NCI-H226 (cell line): ENCODE results near the gene OTUD4.
A peak's percentile ranks its signal among the peaks of the same experiment; 100 is the strongest.
"Not testable (repeated sequence)": the region's sequence is repeated elsewhere in the genome, so short reads cannot be mapped to it uniquely, and the experiment has no call there.

Experiments
- DNase-seq: peaks from one replicate; pipeline ENCODE4 v3.0.0-alpha.2; 2015

Gene OTUD4

DNA sequence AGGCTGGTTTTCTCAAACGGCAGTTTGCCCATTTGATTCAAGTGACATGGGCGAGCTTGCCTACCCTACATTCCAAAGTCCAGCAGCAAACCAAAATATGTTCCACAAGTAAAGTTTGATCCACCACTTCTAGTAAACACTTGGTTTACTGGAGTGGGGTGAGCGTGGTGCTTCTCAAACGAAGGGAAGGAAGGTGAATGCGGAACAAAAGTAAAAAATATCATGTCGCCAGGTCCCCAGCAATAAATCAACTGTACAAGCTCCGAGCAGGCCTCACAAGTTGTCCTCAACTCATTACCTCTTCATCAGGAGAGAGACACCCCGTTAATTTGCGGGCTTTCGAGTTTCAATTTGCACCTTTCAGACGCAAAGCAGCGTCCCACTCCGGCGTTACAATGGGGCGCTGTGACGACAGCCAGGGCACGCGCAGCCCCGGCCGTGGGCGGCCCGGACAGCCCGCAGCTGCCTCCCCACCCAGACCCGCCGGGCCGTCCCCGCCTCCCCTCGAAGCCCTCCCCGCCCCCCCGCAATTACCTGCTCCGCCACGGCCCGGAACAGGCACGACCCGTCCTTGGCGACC is 1.0 kb downstream of the OTUD4 start:
- peak; percentile 41 for DNase-seq

DNA sequence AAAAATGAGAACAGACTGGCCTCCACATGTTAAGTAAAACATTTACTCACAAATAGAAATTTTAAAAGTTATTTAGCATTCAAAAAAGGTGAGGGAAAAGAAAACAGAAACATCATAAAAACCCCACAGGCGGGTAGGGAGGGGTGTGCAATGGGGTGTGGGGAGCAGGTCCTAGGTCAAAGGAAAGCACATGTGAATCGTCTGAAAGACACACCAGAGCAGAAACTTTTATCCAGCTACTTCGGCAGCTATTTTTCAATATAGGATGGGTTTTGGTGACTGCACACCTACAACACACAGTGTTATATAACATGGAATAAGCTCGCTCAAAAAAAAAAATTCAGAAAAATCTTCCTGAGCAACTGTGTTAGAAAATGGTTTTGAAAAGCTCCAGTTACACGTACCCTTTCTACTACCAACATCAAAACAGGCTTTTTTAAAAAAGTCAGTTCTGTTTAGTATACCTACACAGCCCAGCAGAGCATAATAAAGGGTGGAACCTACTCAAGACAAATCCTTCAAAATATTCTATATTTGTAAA is 1.6 kb downstream of the OTUD4 start:
- DNase-seq: no peak

DNA sequence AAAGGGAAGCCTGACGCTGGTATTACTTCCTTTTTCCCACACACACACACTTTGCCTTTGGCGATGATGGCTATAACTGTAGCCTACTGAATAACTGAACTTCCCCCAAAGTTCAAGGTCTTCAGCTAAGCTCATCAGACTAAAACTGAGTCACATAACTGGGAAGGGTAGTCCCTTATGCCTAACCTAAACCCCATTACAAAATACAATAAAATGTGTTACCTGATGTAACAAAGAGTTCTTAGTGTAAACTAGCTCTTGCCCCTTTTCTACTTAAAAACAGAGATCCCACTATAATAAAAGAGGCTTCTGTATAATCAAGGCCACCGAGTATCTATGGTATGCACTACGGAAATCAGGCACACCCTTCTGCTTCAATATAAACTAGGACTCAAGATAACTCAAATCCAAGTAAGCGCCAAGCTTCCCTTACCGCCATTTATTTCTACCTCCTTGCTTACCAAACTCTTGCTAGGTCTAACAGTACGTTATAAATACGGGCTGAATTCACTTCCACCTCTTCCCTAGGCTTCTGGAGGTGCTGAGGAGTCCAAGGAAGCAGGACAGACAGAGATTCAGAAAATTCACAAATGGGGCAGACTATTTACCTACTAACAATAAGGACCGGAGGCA is 2.4 kb downstream of the OTUD4 start:
- peak; percentile 18 for DNase-seq

DNA sequence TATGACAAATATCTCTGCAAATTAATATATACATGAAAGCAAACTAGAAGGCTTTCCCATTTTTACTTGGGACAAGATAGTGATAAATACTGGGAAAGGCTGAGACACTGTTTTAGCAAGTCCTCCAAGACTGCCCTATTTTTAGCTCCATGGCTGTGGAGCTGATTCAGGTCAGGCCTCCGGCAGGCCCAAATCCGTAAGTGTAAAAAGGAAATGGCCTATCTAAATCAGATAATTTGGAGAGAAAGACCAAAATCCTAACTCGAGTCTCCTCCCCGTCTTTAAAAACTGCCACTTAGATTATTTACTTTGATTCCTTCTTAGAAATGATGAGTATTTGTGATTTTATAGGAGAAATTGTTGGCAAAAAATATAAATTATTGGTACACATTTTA is 2.9 kb downstream of the OTUD4 start:
- DNase-seq: no peak

DNA sequence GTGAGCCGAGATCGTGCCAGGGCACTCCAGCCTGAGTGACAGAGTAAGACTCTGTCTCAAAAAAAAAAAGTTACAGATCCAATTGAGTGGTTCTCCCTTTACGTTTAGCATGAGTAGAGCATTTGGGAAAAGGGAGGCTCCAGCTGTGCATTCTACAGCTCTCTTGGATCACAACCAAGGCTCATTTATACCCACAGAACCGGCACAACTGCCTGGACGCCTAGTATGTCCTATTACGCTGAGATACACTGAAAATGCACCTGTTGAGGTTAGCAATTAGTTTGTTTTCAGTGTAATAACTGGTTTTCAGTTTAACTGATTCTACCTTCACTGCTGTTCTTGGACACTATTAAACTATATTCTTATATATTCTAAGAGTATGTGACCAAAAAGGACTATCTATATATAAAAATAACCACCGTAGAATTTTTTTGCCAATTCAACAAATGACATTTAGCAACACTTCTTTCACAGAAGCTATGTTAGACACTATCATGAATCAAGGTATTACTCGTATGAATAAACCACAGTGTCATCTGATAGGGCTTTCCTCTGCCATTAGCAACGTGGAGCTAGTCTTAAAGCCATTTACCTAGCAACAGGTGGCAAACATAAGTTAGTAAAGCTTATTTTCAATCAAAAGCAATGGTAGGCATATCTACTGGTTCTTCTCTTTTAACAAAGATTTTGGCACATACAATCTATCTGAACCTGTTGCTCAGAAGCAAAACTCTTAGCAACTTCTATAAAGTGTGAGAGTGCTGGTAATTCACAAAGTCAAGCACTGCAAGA is 3.6 kb downstream of the OTUD4 start:
- DNase-seq: no peak

DNA sequence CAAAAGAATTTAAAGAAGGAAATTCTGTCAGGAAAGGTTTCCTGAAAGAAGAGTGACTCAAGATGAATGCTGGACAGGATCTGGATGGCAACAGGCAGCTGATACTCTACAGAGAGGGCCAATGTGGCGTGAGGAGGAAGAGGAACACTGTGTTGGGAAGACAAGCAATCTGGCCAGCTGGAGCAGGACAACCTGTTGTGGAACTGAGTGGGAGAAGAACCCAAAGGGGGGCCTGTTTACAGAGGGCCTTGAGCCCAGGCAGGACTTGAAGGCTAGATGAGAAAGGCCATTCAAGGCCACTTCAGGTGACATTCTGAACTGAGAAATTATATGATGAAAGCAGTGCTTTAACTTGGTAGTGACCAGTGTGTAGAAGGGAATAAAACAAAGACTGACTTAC is 8.5 kb downstream of the OTUD4 start:
- no peak for DNase-seq

DNA sequence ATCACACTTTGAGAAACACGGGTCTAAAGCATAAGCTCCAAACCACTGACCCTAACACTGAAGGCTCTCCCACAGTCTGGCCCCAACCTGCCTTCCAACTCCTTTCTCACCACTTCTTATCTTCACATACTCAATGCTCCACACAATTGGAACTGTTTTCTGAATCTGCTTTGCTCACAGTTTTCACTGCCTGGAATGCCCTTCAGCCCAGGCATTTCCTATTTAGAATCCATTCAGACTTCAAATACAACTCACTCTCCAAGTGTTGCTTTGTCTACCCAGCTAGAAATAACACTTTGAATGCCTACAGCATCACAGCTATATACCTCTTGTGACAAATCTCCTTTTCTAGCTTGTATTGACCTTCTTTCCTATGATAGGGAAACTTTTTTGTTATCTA is 10.2 kb downstream of the OTUD4 start:
- no peak for DNase-seq

DNA sequence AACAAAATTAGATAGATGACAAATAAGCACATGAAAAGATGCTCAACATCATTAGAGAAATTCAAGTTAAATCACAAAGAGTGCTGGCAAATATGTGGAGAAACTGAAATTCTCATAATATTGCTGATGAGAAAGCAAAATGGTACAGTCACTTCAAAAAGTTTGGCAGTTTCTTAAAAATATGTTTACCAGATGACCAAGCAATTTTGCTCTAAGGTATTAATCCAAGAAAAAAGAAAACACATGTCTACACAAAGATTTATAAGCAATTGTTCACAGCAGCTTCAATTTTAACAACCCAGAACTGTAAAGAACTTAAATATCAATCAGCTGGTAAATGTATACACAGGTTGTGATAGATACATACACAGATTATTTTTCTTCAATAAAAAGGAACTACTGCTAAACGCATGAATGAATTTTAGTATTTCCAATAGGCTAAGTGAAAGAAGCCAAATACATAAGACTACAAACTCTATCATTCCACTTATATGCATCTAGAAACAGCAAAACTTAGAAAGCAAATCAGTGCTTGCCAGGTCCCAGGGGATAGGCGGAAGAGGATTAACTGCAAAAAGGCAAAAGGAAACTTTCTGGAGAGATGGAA is 11.7 kb downstream of the OTUD4 start:
- no peak for DNase-seq

DNA sequence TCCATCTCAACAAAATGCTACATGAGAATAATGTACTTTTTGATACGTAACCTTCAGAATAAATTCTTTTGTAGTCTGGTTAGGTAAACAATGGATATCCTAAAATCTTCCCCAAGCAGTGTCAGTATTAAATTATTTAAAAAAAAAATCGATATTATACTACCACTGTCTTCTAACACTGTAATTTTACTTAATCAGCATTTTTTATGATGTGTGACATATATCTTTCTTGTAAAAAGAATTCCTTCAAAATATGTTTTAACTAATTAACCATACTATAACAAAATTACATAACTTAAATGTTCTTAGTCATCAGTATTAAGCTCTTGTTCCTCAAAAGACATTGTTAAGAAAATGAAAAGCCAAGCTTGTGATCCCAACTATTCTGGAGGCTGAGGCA is 12.5 kb downstream of the OTUD4 start:
- DNase-seq: no peak

DNA sequence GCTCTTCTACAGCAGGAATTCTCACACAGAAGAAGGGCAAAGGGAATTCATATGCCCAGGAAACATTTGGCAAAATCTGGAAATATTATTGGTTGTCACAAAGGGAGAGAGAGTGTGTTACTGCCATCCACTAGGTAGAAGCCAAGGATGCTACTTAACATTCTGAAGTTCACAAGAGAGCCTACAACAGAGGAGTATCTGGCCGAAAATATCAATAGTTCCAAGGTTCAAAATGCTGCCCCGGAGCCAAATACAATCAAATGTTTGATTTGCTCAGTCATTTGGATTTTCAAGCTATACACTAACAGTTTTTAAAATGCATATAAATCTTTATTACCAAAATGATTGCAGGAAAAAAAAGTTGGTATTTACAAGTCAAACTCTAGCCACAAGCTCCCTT is 18.8 kb downstream of the OTUD4 start:
- no peak for DNase-seq

DNA sequence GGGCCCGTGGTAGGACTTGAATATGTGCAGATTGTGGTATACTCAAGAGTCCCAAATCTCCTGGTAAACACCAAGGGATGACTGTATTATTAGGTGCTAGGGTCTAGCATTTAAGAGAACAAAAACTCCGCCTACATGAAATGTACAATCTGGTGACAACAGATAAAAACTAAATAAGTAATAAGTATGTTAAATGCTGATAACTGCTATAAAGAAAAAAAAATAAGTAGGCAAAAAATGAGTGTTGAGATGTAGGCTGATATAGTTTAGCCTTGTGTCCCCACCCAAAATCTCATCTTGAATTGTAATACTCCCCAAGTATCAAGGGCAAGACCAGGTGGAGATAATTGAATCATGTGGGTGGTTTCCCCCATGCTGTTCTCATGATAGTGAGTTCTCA is 23.4 kb downstream of the OTUD4 start:
- DNase-seq: no peak

DNA sequence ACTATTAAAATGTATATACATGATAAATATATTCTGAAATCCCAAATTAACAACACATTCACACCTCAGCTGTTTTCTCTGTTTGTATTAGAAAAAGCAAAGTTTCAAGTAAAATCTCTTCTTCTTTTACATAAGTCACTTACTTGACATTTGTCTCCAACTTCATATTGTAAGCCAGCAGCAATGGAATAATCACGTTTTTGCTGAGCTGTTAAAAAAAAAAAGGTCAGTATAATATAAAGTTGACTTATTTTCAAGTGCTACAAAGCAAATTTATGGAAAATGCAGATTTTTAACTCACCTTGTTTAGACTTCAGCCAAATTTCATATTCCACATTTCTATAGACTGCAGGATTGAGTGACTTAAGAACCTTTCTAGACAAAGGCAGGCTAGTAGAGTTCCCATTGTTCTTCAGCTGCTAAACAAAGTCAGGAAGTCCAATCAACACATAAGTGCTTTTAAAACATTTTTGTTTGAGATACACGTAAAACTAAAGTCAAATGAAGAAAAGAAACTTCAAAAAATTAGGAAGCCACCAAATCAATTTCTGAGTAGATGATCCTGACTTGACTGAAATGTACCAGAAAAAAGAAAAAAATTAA is 25.0 kb downstream of the OTUD4 start:
- DNase-seq: no peak

DNA sequence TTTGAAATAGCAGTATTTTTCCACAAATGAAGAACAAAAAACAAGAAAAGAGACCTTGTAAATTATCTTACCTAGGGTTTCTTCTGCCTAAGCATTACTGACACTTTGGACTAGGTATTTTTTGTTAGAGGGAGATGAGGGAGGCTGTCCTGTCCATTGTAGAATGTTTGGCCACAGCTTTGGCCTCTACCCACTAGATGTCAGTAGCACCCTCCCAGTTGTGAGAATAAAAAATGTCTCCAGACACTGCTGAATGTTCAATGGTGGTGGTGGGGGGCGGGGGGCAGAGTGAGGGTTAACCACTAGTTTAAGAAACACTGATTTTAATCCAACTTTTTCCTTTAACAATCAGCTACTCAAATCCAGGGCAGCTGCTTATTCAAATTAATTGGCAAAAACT is 25.8 kb downstream of the OTUD4 start:
- no peak for DNase-seq

DNA sequence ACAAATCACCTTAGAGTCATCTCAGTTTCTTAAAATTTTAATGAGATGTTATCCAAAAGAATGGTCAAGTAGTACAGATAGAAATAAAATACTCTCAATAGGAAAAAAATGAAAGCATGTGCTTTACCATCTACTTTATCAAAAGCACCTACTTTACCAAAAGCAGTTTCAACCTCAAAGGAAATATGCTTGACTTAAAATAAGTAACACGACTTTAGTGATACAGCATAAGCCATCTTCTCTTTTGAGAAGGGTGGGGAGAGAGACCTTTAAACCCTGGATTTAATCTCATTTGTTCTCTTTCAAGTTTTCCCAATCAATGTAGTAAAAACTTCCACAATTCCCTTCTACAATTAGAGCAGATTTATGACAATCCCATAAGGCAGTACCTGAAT is 26.5 kb downstream of the OTUD4 start:
- no peak for DNase-seq

DNA sequence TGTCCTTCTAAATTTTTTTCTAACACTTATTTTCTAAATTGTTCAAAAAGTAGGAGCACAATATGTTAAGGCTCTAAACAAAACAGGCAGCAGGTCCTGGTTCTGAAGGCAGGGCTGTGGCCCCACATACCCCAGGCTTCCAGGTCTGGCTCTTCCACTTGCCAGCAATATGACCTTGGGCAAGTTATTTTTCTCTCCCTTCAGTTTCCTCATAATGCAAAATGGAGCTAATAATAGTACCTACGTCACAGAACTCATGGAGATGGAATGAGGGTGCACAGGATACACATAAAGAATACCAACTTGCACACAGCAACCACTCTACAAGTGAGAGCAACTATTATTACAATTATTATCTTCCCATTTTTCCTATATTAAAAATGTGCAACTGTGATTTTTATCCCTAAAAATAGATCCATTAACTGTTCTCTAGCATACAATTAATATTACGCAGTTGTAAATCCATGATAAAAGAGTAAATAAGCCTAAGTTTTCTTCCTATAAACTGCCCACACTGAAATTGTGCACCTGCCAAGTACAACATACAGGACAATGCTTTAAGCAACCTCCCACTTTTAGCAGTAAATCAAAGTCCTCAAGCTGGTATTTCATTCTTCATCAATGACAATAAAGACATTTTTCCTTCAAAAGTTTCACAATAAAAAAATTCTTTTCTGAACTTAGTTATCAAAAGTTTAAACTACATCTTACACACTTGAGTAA is 27.0 kb downstream of the OTUD4 start:
- DNase-seq: no peak

DNA sequence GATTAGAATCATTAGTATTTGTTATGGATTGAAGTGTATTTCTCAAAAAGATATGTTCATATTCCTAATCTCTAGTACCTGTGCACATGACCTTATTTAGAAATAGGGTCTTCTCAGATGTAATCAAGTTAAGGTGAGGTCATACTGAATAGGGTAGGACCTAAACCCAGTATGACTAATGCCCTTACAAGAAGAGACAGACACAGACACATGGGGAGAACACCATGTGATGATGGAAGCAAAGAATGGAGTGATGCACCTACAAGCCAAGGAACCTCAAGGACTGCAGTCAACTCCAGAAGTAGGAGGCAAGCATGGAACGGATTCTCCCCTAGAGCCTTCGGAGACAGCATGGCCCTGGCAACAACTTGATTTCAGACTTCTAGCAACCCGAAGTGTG is 31.4 kb downstream of the OTUD4 start:
- DNase-seq: no peak

DNA sequence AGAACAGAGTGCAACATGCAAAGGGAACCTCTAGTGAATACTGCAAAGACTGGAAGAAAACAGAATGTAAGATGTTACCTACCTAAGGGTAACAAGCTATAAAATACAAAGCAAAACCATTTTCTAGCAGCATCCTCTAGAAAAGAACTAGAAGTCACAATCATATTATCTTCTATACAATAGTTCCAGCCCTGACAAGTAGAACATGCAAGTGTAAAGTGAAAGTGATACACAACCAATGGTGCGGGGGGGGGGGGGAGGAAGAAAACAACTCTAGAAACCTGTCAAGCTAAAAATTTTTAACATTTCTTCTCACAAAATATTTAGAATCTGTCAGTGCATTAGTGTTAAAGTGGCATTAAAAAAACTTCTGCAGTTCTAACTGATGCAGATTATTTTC is 44.2 kb downstream of the OTUD4 start:
- DNase-seq: not testable (repeated sequence)

DNA sequence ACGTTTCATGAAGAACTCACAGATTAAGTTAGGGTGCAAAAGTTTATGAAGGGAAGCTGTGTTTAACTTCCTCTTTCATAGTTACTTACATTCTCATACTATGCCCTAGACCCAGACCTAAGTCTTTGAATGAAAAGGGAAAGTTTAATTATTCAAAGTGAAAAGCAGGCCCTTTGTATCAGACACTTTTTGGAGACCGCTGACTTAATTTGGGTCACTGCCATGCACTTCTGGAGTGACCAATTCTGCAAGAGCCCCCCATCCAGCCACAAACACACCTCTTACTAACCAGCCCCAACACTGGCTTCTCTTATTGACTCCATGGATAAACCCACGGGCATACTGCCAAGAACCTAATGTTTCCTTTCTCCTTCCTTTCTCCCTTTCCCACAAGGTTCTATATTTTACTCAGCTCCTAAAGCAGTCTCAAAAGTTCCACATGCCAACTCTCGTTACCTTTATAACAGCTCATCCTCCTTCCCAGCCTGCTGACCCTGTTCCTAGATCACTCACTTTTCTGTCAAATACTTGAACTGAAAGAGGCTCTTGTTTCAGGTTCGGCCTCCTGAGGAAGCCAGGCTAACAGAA is 47.8 kb downstream of the OTUD4 start:
- DNase-seq: no peak

DNA sequence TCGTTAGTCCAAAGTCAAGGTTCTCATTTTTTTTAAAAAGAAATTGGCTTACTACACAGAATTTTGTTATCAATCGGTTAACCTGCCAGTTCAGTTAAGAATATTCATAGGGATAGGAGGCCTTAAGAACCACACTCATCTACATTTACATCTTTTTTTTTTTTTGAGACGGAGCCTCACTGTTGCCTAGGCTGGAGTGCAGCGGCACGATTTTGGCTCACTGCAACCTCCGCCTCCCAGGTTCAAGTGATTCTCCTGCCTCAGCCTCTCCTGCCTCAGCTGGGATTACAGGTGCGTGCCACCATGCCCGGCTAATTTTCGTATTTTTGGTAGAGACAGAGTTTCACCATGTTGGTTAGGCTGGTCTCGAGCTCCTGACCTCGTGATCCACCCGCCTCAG is 48.5 kb downstream of the OTUD4 start:
- DNase-seq: no peak

DNA sequence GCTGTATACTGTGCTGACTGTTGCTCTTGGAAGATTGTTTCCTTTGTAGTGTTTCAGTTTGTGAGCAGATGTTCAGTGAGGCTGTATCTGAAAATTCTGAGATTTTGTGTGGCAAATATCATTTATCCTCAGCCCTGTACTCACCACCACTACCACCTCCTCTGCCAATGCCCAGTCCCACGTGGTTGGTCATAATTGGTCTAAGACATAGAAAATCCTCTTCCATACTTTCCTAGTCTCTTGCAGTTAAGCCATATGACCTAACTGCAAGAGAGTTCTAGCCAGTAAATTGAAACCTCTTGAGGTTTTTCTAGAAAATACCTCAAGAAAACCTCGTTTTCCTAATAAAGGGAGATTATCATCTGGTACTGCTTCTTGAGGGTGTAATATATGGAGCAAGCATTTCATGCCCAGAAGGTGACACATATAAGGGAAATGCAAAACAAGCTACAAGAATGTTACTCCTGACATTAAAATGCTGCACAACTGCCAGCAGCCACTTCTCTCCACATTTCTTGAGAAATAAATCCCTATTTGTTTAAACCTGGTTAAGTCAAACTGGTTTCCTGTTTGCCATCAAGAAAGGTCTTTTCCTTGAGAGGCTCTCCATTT is 49.5 kb downstream of the OTUD4 start:
- no peak for DNase-seq

DNA sequence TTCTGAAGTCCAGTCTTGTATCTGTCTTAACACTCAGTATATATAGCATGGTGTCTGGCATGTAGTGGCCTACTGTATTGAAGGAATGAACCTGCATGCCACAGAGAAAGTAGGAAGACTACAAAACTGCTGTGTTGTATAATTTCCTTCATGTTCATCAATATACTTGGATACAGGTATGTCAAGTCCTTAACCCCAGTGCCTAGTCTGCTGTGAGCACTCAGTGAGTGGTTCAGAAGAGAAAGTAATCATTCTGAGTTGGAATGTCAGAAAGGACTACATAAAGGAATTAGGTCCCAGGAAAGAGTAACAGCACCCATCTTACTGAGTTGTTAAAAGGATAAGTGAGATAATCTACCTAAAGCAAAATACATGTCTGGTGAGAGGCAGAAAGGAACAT is 50.3 kb downstream of the OTUD4 start:
- DNase-seq: no peak

DNA sequence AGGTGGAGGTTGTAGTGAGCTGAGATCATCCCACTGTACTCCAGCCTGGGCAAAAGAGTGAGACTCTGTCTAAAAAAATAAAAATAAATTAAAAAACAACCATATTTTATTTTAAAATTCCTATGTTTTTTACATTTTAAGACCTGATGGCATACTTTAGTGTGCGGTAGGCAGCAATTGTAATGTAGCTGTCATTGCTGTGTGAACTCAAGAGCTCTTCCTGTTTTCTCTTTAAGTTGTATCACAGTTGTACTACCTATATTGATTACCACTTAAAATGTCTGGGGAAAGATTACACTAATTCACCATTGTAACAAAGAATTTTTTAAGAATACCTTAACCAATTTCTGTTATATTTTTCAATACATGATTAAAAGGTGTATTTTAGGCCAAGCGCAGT is 55.0 kb downstream of the OTUD4 start:
- no peak for DNase-seq
